Measurements from ENCODE around the gene ELMO1.

Gene ELMO1

GRCh38 chr7:37365405-37365804, 83.3 kb downstream of the ELMO1 start:
- DNase-seq, result no peak

GRCh38 chr7:37364856-37365255, 83.8 kb downstream of the ELMO1 start:
- no peak for DNase-seq

- DNase-seq, result no peak
Measured at GRCh38 chr7:37363536-37364491, 84.8 kb downstream of the ELMO1 start.

GRCh38 chr7:37362802-37363201, 85.9 kb downstream of the ELMO1 start:
- DNase-seq, result no peak

GRCh38 chr7:37360484-37360883, 88.2 kb downstream of the ELMO1 start:
- DNase-seq, result no peak

- DNase-seq, result peak; percentile 68
Measured at GRCh38 chr7:37359662-37360444, 88.8 kb downstream of the ELMO1 start.

- no peak for DNase-seq
Measured at GRCh38 chr7:37359180-37359579, 89.5 kb downstream of the ELMO1 start.

GRCh38 chr7:37357637-37357996, 91.0 kb downstream of the ELMO1 start:
- DNase-seq, result no peak

- no peak for DNase-seq
Measured at GRCh38 chr7:37356911-37357636, 91.6 kb downstream of the ELMO1 start.

GRCh38 chr7:37354656-37355131, 94.0 kb downstream of the ELMO1 start:
- peak; percentile 87 for DNase-seq

- no peak for DNase-seq
Measured at GRCh38 chr7:37353949-37354655, 94.6 kb downstream of the ELMO1 start.

GRCh38 chr7:37352974-37353948, 95.4 kb downstream of the ELMO1 start:
- DNase-seq, result peak; percentile 87

GRCh38 chr7:37352251-37352880, 96.3 kb downstream of the ELMO1 start:
- DNase-seq, result no peak

GRCh38 chr7:37351716-37352115, 96.9 kb downstream of the ELMO1 start:
- no peak for DNase-seq

GRCh38 chr7:37349979-37350590, 98.6 kb downstream of the ELMO1 start:
- no peak for DNase-seq

- no peak for DNase-seq
Measured at GRCh38 chr7:37348982-37349381, 99.7 kb downstream of the ELMO1 start.

GRCh38 chr7:37346761-37347160, 101.9 kb downstream of the ELMO1 start:
- DNase-seq, result no peak

GRCh38 chr7:37344886-37345579, 103.6 kb downstream of the ELMO1 start:
- no peak for DNase-seq

- DNase-seq, result peak; percentile 89
Measured at GRCh38 chr7:37342688-37343471, 105.8 kb downstream of the ELMO1 start.

All from activated effector memory CD4-positive, alpha-beta T cell treated with anti-CD3 and anti-CD28 coated beads, Interleukin-2, amount 50 U/mL, for 16 hours (primary cell).